ENCODE results near the gene SLC4A7. TPM values are rescaled to one million over a fixed set of nuclear protein-coding genes. Genes with fewer than 3 reads are reported as not detected.

The SLC4A7 gene
- total and polyA plus RNA-seq, 5 experiments from 2014 or later: 7.6 to 44.3 (median 13.1) TPM

DNA sequence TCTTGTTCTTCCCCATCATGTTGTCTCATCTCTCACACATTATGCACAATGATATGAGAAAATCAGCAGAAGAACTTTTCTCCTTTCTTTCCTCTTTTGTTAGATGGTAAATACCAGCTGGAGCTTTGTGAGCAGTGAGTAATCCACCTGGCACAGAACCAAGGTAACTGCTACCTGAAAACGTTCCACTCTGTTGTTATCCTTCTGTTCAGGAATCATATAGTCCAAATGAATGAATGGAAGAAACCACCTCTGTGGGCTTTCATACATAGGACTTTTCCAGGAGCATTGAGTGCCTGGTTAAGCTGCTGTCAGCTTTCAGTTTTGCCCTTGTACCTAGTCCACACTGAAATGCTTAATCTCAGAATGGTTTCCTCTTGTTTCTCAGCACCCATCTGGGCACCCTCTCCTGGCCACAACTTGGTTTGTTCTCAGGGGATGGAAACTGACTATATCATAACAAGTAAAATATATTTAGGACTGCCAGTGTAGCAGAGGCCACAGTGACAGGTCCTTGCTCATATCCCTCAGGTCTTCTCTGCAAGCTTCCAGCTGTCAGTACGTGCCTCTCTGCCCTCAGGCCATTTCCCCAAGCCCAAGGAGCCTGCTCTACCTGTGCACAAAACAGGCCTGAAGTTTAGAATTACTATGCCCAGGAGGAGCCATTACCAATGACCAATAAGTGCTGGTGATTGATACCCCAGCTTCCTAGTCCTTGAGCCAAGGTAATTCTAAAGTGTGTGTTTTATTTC lies 23.5 kb upstream of the SLC4A7 start:
- Mint-ChIP-seq H3K4me3 (no peak overlapping the region), H3K4me1 (no peaks in the 10 kb centered on the region), H3K27me3 (no peaks in the 10 kb centered on the region), H3K36me3 (no peaks in the 10 kb centered on the region), H3K9me3 (no peaks in the 10 kb centered on the region), H3K27ac (no peak overlapping the region)
- DNase-seq: no peak
- POLR2A ChIA-PET: no interaction called here
- no peak for ATAC-seq

DNA sequence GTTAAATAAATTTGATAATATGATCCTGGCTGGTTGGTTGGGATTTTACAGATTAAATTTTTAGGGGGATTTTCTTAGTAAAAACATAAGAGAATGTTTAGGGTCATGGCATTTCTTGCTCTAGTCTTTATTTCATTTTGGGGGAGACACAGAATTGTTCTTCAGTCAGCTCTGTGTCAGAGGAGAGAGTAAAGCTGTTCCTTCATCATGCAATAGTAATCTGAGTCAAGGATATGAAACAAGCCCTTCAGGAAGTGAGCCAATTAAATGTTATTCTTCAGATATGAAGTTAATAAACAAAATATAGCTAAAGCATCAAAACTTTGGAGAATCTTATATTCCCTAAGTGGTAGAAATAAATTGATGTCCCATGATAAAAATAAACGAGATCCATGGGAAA lies 22.9 kb upstream of the SLC4A7 start:
- Mint-ChIP-seq H3K27me3 (no peaks in the 10 kb centered on the region), H3K4me1 (no peaks in the 10 kb centered on the region), H3K27ac (no peak overlapping the region), H3K4me3 (no peak overlapping the region), H3K36me3 (no peaks in the 10 kb centered on the region), H3K9me3 (no peaks in the 10 kb centered on the region)
- ATAC-seq (no peak), DNase-seq (no peak)
- POLR2A ChIA-PET: no interaction called here

DNA sequence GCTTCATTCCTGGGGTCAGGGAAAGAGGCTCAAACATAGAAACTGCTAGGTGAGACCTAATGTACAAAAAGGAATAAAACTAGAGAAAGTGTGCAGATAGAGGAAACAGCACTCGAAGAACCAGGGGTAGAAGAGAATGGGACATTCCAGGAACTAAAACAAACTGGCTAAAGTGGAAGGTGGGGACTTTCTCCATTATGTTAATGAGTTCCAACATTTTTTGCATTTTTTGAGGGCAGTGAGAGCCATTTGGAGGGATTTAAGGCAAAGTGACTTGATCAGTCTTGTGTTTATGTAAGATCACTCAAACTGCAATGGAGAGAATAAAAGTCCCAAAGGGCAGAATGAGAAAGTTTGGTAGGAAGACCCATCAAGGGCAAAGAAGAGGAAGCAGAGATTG lies 20.6 kb upstream of the SLC4A7 start:
- H3K4me3 Mint-ChIP-seq: no peak overlapping the region
- DNase-seq (no peak), ATAC-seq (no peak)
- no peaks in the 10 kb centered on the region for H3K27me3 Mint-ChIP-seq
- H3K36me3 Mint-ChIP-seq: no peaks in the 10 kb centered on the region
- no peaks in the 10 kb centered on the region for H3K4me1 Mint-ChIP-seq
- no peak overlapping the region for H3K27ac Mint-ChIP-seq
- no peaks in the 10 kb centered on the region for H3K9me3 Mint-ChIP-seq
- POLR2A ChIA-PET: no interaction called here

DNA sequence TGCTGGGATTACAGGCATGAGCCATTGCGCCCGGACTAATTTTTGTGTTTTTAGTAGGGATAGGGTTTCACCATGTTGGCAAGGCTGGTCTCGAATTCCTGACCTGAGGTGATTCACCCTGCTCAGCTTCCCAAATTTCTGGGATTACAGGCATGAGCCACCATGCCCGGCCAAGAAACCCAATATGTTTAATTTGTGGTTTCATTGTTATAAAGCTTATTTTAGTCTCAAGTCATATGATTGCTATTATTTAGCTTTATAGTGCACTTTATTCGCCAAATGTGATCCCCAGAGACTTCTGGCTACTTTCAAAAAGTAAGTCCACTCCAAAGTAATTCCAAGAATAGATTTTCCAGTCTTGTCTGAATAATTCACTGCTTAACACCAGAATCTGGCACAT lies 19.3 kb upstream of the SLC4A7 start:
- DNase-seq (no peak), ATAC-seq (no peak)
- Mint-ChIP-seq H3K9me3 (no peaks in the 10 kb centered on the region), H3K4me1 (no peaks in the 10 kb centered on the region), H3K4me3 (no peak overlapping the region), H3K27ac (peak overlapping the region in 1 of 10 donors; percentile 22), H3K36me3 (no peaks in the 10 kb centered on the region), H3K27me3 (no peaks in the 10 kb centered on the region)
- POLR2A ChIA-PET: no interaction called here

DNA sequence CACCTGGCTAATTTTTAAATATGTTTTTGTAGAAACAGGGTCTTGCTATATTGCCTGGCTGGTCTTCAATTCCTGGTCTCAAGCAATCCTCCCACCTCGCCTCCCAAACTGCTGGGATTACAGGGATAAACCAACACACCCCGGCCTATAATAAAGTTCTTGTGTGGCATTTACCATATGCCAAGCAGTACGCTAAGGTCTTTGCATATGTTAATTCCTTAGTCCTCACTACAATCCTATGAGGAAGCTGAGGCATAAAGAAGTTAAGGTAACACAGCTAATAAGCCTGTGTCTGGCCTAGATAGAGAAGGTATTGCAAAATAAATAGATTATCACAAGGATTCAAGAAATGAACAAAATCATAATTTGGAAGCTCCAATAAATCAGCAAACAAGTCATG lies 17.6 kb upstream of the SLC4A7 start:
- Mint-ChIP-seq H3K9me3 (no peaks in the 10 kb centered on the region), H3K4me3 (no peak overlapping the region), H3K4me1 (peaks cover under 1% of the 10 kb centered on the region in 4 donors), H3K27ac (no peak overlapping the region), H3K27me3 (no peaks in the 10 kb centered on the region), H3K36me3 (no peaks in the 10 kb centered on the region)
- no peak for ATAC-seq
- DNase-seq: no peak
- POLR2A ChIA-PET: no interaction called here

DNA sequence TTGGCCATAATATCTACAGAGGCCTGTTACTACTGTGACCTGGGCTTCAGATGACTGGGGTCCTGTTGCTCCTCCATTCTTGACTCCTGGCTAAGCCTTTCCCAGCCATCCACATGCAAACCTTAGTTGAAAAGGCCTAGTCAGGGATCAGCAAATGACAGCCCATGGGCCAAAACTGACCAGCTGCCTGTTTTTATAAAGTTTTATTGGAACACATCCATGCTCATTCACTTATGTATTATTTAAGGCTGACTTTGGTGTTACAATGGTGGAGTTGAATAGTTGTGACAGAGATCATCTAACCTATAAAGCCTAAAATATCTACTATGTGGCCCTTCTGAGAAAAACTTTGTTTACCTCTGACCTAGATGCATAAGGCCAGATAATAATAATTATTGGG lies 16.8 kb upstream of the SLC4A7 start:
- H3K27ac Mint-ChIP-seq: no peak overlapping the region
- no peaks in the 10 kb centered on the region for H3K9me3 Mint-ChIP-seq
- no peak for DNase-seq
- no peak overlapping the region for H3K4me3 Mint-ChIP-seq
- H3K36me3 Mint-ChIP-seq: no peaks in the 10 kb centered on the region
- ATAC-seq: no peak
- H3K27me3 Mint-ChIP-seq: no peaks in the 10 kb centered on the region
- POLR2A ChIA-PET: interaction anchor here (1.0 kb wide), 1 partner anchor 17 kb away, joined by 4 read pairs; the partner anchor contains the start of gene SLC4A7
- peaks cover 3 to 8% (median 5%) of the 10 kb centered on the region in 4 donors for H3K4me1 Mint-ChIP-seq

DNA sequence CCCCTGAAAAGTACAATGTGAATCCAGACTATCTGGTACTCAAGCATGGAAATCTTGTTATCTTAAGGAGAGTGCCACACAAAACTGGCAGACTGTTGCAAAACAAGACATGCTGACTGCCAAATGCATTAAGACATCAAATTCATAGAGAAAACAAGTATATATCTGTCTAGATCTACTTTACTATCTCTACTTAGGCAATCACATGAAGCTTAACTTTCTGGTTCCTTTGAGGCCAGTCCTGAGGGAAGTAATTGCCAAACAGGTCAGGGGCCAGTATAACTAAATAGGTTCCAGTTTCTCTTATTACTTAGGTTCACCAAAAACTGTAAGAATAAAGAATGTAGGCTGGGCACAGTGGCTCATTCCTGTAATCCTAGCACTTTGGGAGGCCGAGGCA lies 15.9 kb upstream of the SLC4A7 start:
- Mint-ChIP-seq H3K36me3 (no peaks in the 10 kb centered on the region), H3K27me3 (no peaks in the 10 kb centered on the region), H3K4me1 (peaks cover 3 to 9% (median 5%) of the 10 kb centered on the region in 4 donors), H3K9me3 (no peaks in the 10 kb centered on the region), H3K4me3 (no peak overlapping the region), H3K27ac (no peak overlapping the region)
- POLR2A ChIA-PET: interaction anchor here (1.1 kb wide), 1 partner anchor 16 kb away, joined by 3 read pairs; the partner anchor contains the start of gene SLC4A7
- DNase-seq (no peak), ATAC-seq (no peak)

DNA sequence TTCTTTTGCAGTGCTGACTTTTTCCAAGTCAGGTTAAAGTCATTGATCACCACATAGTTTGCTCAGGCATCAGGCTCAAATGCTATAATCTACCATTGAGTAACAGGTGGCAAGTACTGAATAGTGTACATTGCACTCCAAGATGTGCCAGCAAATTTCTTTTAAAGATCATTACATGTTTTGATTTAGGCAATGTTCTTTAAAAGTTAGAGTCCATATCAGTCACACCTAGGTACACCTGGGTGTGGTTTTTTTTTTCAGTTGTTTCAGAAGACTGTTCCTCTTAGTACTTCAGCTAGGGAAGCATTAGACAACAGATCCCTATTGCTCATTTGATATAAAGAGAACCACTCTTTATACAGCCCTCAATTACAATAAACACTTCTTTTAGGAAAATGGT lies 10.6 kb upstream of the SLC4A7 start:
- no peak for ATAC-seq
- no peak overlapping the region for H3K27ac Mint-ChIP-seq
- H3K36me3 Mint-ChIP-seq: no peaks in the 10 kb centered on the region
- H3K4me3 Mint-ChIP-seq: no peak overlapping the region
- DNase-seq: no peak
- no peaks in the 10 kb centered on the region for H3K9me3 Mint-ChIP-seq
- peaks cover 3 to 9% (median 5%) of the 10 kb centered on the region in 4 donors for H3K4me1 Mint-ChIP-seq
- peaks cover 0 to 2% (median 0%) of the 10 kb centered on the region in 5 donors for H3K27me3 Mint-ChIP-seq
- POLR2A ChIA-PET: no interaction called here

DNA sequence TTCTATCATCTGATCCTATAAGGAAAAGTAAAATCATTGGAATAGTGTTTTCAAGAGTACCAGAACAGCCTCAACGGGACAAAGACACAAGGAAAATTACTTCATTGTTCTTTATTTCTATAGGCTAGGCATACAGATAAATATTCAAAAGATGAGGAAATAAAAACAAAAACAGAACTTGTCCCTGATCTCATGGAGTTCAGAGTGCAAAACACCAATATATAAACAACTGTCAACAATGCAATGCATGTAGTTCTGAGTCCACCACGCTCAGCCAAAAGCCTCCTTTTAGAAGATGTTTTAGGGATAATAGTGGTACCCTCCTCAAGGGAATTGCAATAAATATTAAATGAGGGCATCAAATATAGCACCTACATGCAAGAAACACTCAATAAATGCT lies 4.6 kb upstream of the SLC4A7 start:
- POLR2A ChIA-PET: no interaction called here
- Mint-ChIP-seq H3K36me3 (no peaks in the 10 kb centered on the region), H3K27me3 (peaks cover 0 to 2% (median 0%) of the 10 kb centered on the region in 5 donors), H3K27ac (no peak overlapping the region), H3K9me3 (no peaks in the 10 kb centered on the region), H3K4me3 (no peak overlapping the region), H3K4me1 (peaks cover 0 to 11% (median 0%) of the 10 kb centered on the region in 4 donors)
- DNase-seq: no peak
- ATAC-seq: no peak

DNA sequence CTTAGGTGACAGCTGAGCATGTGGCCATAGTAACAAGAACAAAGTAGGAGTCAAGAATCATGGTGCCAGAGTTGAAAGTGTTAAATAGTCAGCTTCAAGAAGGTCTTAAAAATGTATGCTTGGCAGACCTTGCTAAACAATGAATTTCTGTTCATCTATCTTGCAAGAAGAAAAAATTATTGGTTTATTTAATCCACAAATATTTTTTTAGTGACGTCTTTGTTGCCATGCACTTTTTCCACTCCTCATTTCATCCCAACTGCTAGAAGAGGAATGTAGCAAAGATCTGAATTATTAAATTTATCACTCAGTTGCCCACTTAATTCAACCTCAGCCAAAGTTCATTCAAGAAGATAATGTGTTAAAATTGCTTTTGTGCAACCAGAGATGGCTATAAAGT lies 3.2 kb upstream of the SLC4A7 start:
- POLR2A ChIA-PET: interaction anchor here (0.6 kb wide), 1 partner anchor 41 kb away, joined by 3 read pairs; no protein-coding TSS in a partner anchor
- peaks cover 5 to 18% (median 9%) of the 10 kb centered on the region in 4 donors for H3K4me1 Mint-ChIP-seq
- DNase-seq: no peak
- ATAC-seq: no peak
- no peak overlapping the region for H3K4me3 Mint-ChIP-seq
- no peaks in the 10 kb centered on the region for H3K36me3 Mint-ChIP-seq
- no peaks in the 10 kb centered on the region for H3K9me3 Mint-ChIP-seq
- H3K27me3 Mint-ChIP-seq: no peaks in the 10 kb centered on the region
- no peak overlapping the region for H3K27ac Mint-ChIP-seq

DNA sequence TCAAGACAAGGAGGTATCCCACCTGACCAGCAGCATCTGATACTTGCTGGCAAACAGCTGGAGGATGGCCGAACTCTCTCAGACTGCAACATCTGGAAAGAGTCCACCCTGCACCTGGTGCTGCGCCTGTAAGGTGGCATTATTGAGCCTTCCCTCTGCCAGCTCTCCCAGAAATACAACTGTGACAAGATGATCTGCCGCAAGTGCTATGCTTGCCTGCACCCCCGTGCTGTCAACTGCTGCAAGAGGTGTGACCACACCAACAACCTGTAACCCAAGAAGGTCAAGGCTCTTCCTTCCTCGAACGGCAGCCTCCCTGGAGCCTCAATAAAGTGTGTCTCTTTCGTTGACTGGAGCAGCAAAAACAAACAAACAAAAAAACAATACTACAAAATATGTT lies 2.2 kb upstream of the SLC4A7 start:
- Mint-ChIP-seq H3K27me3 (no peaks in the 10 kb centered on the region), H3K27ac (peak overlapping the region in 3 of 10 donors; percentile 28 to 83 (median 29)), H3K36me3 (no peaks in the 10 kb centered on the region), H3K4me3 (peak overlapping the region in 6 of 10 donors; percentile 3 to 81 (median 22)), H3K4me1 (peaks cover 5 to 27% (median 18%) of the 10 kb centered on the region in 4 donors), H3K9me3 (no peaks in the 10 kb centered on the region)
- POLR2A ChIA-PET: interaction anchor here (0.7 to 1.3 kb wide), 2 partner anchors 9 to 863 kb away, joined by 3 to 4 read pairs; no protein-coding TSS in a partner anchor
- no peak for DNase-seq
- ATAC-seq: no peak

DNA sequence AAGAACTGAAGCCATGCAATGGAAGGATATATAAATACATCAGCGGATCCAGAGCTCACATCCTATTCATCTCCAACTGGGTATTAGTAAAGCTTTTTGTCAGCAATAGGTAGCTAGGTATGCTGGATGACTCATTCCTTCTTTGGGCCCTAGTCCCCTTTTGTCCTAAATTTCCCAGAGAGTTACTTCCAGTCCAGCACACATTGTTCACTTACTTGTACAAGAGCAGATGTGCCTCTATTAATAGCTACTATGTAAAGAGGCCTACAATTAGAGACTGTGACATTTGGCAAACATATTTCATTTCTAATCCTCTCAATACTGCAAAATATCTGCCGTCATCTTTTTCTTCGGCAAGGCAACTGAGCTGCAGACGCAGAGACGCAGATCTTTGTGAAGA lies 1.7 kb upstream of the SLC4A7 start:
- Mint-ChIP-seq H3K27ac (peak overlapping the region in 3 of 10 donors; percentile 29 to 83 (median 46)), H3K4me1 (peaks cover 5 to 32% (median 22%) of the 10 kb centered on the region in 4 donors), H3K9me3 (no peaks in the 10 kb centered on the region), H3K27me3 (no peaks in the 10 kb centered on the region), H3K4me3 (peak overlapping the region in 6 of 10 donors; percentile 21 to 74 (median 54)), H3K36me3 (no peaks in the 10 kb centered on the region)
- no peak for DNase-seq
- POLR2A ChIA-PET: interaction anchor here (0.7 to 1.3 kb wide), 2 partner anchors 9 to 863 kb away, joined by 3 to 4 read pairs; no protein-coding TSS in a partner anchor
- ATAC-seq: no peak

DNA sequence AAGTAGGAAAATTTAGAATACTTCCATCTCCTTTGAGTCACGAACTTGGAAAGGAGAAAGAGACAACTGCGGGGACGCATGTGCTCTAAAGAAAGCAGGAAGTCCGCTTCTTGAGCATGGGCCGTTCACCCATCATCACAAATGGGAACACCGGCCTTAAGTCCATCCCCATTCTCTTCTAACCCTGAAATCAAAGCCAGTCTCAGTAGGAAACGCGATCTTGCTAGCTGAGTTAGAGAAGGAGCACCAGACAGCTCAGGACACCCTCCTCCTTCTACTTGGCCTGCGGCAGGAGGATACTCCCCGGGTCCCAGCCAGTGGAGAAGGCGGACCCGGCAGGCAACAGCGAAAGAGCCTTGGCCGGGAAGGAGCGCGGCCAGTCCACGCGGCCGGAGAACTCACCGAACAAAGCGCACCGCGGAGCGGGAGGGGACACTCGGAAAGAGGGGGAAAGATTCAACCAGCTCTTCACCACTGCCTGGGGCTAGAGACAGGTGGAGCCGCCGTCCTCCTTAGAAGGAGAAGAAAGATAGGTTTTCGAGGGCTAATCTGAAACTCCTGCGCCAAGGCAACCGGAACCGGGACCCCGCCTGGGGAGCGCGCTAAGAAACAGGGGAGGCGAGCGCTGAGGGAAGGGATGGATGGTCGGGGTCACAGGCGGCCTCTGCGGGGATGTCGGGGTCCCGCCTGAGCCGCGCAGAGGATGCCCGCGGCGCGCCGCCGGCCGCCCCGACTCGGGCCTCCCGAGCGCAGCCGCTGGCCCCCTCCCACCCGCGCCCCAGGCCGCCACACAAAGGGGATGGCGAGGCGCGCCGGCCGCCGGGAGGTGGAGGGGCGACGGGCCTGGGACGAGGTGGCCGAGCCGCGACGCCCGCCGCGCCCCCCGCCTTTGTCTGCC lies 818 bp downstream of the SLC4A7 start:
- peak; percentile 8 to 13 for ATAC-seq
- no peaks in the 10 kb centered on the region for H3K27me3 Mint-ChIP-seq
- H3K36me3 Mint-ChIP-seq: no peaks in the 10 kb centered on the region
- peak in 9 of 10 donors; percentile 6 to 66 (median 30) for DNase-seq
- peak overlapping the region; percentile 95 to 100 (median 98) for H3K4me3 Mint-ChIP-seq
- H3K27ac Mint-ChIP-seq: peak overlapping the region; percentile 90 to 98 (median 96)
- peaks cover 12 to 57% (median 43%) of the 10 kb centered on the region in 4 donors for H3K4me1 Mint-ChIP-seq
- POLR2A ChIA-PET: interaction anchor here (0.7 to 1.8 kb wide), 6 partner anchors 11 to 1818 kb away, joined by 3 to 9 read pairs (median 4); partner anchors contain the start of genes AZI2 and ZCWPW2
- no peaks in the 10 kb centered on the region for H3K9me3 Mint-ChIP-seq
